Naive thymus-derived CD4-positive, alpha-beta T cell (primary cell): ENCODE measurements around the gene ZNF480. TPM values are rescaled to one million over a fixed set of nuclear protein-coding genes. Genes with fewer than 3 reads are reported as not detected.
A peak's percentile ranks its signal among the peaks of the same experiment; 100 is the strongest.

Source experiments
- microRNA-seq: library from miRNA; unstranded; fragments of <30 nt; microRNA quantifications from one replicate; pipeline ENCODE4 v1.2.0, GENCODE V29; 2022; ENCODE audit warnings: borderline microRNAs expressed
- polyA plus RNA-seq, 2 donors: library from polyadenylated mRNA; unstranded; fragments of 300-500 nt; fragmentation: Illumina TruSeq; gene quantifications; one replicate each; pipeline ENCODE4 v1.2.3, GENCODE V29; 2021
- total RNA-seq, 6 experiments: library from RNA in 5 of 6; stranded (reverse) in 5 of 6; gene quantifications; 1 replicate in 5 of 6; 2 replicates in 1 of 6; pipeline ENCODE4 v1.2.3 and lab custom pipeline; 2021 to 2026

Gene ZNF480
- total and polyA plus RNA-seq, 7 experiments from 2014 or later: 8.5 to 29.0 (median 20.8) TPM

Small RNA genes lying within 50 kb of the gene (microRNA-seq; reads per million reads assigned to microRNA genes)
- gene MIR643: 10.9 reads per million, percentile 22 among the genes with 10 or more reads in this experiment

Other genes starting within 250 kb of the ZNF480 start
- 10 to 100 TPM; 13.2 to 25.0 (median 18.1) TPM for gene ZNF432, start 248.3 kb upstream of the ZNF480 start, total RNA-seq
- 1 to 10 TPM; 3.0 to 7.9 TPM for gene ZNF432, start 248.3 kb upstream of the ZNF480 start, polyA plus RNA-seq
- 10 to 100 TPM; 22.6 to 43.5 (median 27.5) TPM for gene ZNF841, start 201.4 kb upstream of the ZNF480 start, total RNA-seq
- gene ZNF841, start 201.4 kb upstream of the ZNF480 start, polyA plus RNA-seq: 1 to 10 TPM; 3.1 to 3.7 TPM
- gene ZNF616, start 157.2 kb upstream of the ZNF480 start, total RNA-seq: 10 to 100 TPM in 2 of 5 experiments, 1 to 10 TPM in 3; 2.8 to 18.5 (median 6.1) TPM
- gene ZNF616, start 157.2 kb upstream of the ZNF480 start, polyA plus RNA-seq: 10 to 100 TPM in 1 of 2 donors, 1 to 10 TPM in 1; 6.5 to 10.8 TPM
- gene ZNF836, start 125.5 kb upstream of the ZNF480 start, total RNA-seq: 10 to 100 TPM; 20.1 to 57.5 (median 27.4) TPM
- gene ZNF836, start 125.5 kb upstream of the ZNF480 start, polyA plus RNA-seq: 10 to 100 TPM; 10.2 to 21.2 TPM
- 100 to 1,000 TPM; 156 to 215 (median 168) TPM for gene PPP2R1A, start 107.1 kb upstream of the ZNF480 start, total RNA-seq
- gene PPP2R1A, start 107.1 kb upstream of the ZNF480 start, polyA plus RNA-seq: 100 to 1,000 TPM; 148 to 165 TPM
- 10 to 100 TPM; 24.7 to 59.6 (median 41.4) TPM for gene ZNF766, start 27.6 kb upstream of the ZNF480 start, total RNA-seq
- 10 to 100 TPM; 65.0 to 79.3 TPM for gene ZNF766, start 27.6 kb upstream of the ZNF480 start, polyA plus RNA-seq
- 1 to 10 TPM in 2 of 5 experiments, under 1 TPM in 3; 0.42 to 4.3 (median 0.93) TPM for gene ZNF610, start 39.1 kb downstream of the ZNF480 start, total RNA-seq
- 1 to 10 TPM; 2.0 to 2.6 TPM for gene ZNF610, start 39.1 kb downstream of the ZNF480 start, polyA plus RNA-seq
- 10 to 100 TPM; 10.3 to 33.5 (median 25.4) TPM for gene ZNF880, start 72.8 kb downstream of the ZNF480 start, total RNA-seq
- gene ZNF880, start 72.8 kb downstream of the ZNF480 start, polyA plus RNA-seq: 10 to 100 TPM; 32.0 to 43.9 TPM
- gene ZNF528, start 100.7 kb downstream of the ZNF480 start, total RNA-seq: 10 to 100 TPM; 10.6 to 47.3 (median 23.0) TPM
- 10 to 100 TPM in 1 of 2 donors, 1 to 10 TPM in 1; 6.1 to 11.6 TPM for gene ZNF528, start 100.7 kb downstream of the ZNF480 start, polyA plus RNA-seq
- gene ZNF534, start 132.0 kb downstream of the ZNF480 start, total RNA-seq: under 1 TPM in 1 of 5 experiments, not detected in 4; 0.32 TPM
- under 1 TPM; 0.24 to 0.26 TPM for gene ZNF534, start 132.0 kb downstream of the ZNF480 start, polyA plus RNA-seq
- gene ZNF578, start 156.4 kb downstream of the ZNF480 start, total RNA-seq: 1 to 10 TPM in 4 of 5 experiments, under 1 TPM in 1; 0.75 to 3.9 (median 1.5) TPM
- 1 to 10 TPM; 3.0 to 4.4 TPM for gene ZNF578, start 156.4 kb downstream of the ZNF480 start, polyA plus RNA-seq
- 10 to 100 TPM; 17.7 to 52.4 (median 33.7) TPM for gene ZNF808, start 230.5 kb downstream of the ZNF480 start, total RNA-seq
- gene ZNF808, start 230.5 kb downstream of the ZNF480 start, polyA plus RNA-seq: 10 to 100 TPM in 1 of 2 donors, 1 to 10 TPM in 1; 5.8 to 16.5 TPM